GM23338 (cell line): ENCODE data around the gene PRKCD. TPM values are rescaled to one million over a fixed set of nuclear protein-coding genes. Genes with fewer than 3 reads are reported as not detected.
A peak's percentile ranks its signal among the peaks of the same experiment; 100 is the strongest.

Experiments
- ATAC-seq: fragments of 200-7000 bp; cut with Tn5 transposase; 3 replicates; pipeline ENCODE4 v1.9.1; 2020
- DNase-seq: peaks from one replicate; pipeline ENCODE4 v3.0.0-alpha.2; 2015; ENCODE audit warnings: low spot score
- H2AFZ ChIP-seq: fragments of 200-600 bp; sonication (generic); 2 replicates; pipeline ENCODE4 v1.8.0; 2016; ENCODE audit warnings: antibody characterized with exemption, mild to moderate bottlenecking, moderate library complexity
- H3F3A ChIP-seq: fragments of 200-600 bp; sonication (generic); replicated peaks from 2 replicates; pipeline ENCODE4 v1.8.0; 2017; ENCODE audit warnings: antibody characterized with exemption, mixed run types, low read depth
- H3K27ac ChIP-seq: fragments of 200-600 bp; sonication (generic); 2 replicates; pipeline ENCODE4 v1.6.1; 2016; ENCODE audit warnings: low read depth
- H3K27me3 ChIP-seq: fragments of 200-600 bp; sonication (generic); 2 replicates; pipeline ENCODE4 v1.8.0; 2016; ENCODE audit warnings: mild to moderate bottlenecking, mixed run types, moderate library complexity; ENCODE audit not compliant: insufficient read depth
- H3K36me3 ChIP-seq: fragments of 200-600 bp; sonication (generic); 2 replicates; pipeline ENCODE4 v1.8.0; 2016; ENCODE audit warnings: mild to moderate bottlenecking; ENCODE audit not compliant: insufficient read depth
- H3K4me1 ChIP-seq: fragments of 200-600 bp; sonication (generic); 2 replicates; pipeline ENCODE4 v1.8.0; 2016; ENCODE audit warnings: mild to moderate bottlenecking, moderate library complexity; ENCODE audit not compliant: insufficient read depth
- H3K4me2 ChIP-seq: fragments of 200-600 bp; sonication (generic); 2 replicates; pipeline ENCODE4 v1.7.1; 2017; ENCODE audit warnings: mixed run types
- H3K4me3 ChIP-seq: fragments of 200-600 bp; sonication (generic); 2 replicates; pipeline ENCODE4 v1.6.1; 2016; ENCODE audit warnings: mixed run types
- H3K79me2 ChIP-seq: fragments of 200-600 bp; sonication (generic); replicated peaks from 2 replicates; pipeline ENCODE4 v1.8.0; 2017; ENCODE audit warnings: mild to moderate bottlenecking; ENCODE audit not compliant: insufficient read depth
- H3K9me2 ChIP-seq: fragments of 200-600 bp; sonication (generic); 2 replicates; pipeline ENCODE4 v1.8.0; 2017; ENCODE audit not compliant: insufficient read depth
- H4K20me1 ChIP-seq: fragments of 200-600 bp; sonication (generic); replicated peaks from 2 replicates; pipeline ENCODE4 v1.8.0; 2017; ENCODE audit warnings: mild to moderate bottlenecking; ENCODE audit not compliant: insufficient read depth
- H3K27ac Mint-ChIP-seq: 2 replicates; pipeline ENCODE4 v1.8.0; 2020; ENCODE audit warnings: inconsistent platforms, mild to moderate bottlenecking, moderate library complexity, mixed read lengths
- H3K27me3 Mint-ChIP-seq: 3 replicates; pipeline ENCODE4 v1.8.0; 2022; ENCODE audit warnings: low read depth, mild to moderate bottlenecking, moderate library complexity, mixed read lengths, inconsistent platforms; ENCODE audit not compliant: insufficient read depth, poor library complexity
- H3K36me3 Mint-ChIP-seq: 3 replicates; pipeline ENCODE4 v1.8.0; 2021; ENCODE audit warnings: low read depth, mild to moderate bottlenecking, inconsistent platforms, moderate library complexity, mixed read lengths
- H3K4me1 Mint-ChIP-seq: 3 replicates; pipeline ENCODE4 v1.8.0; 2020; ENCODE audit warnings: mild to moderate bottlenecking, inconsistent platforms, mixed read lengths
- H3K4me3 Mint-ChIP-seq: 3 replicates; pipeline ENCODE4 v1.8.0; 2021; ENCODE audit warnings: moderate library complexity, mild to moderate bottlenecking, inconsistent platforms, mixed read lengths
- H3K9me3 Mint-ChIP-seq: 3 replicates; pipeline ENCODE4 v1.8.0; 2020; ENCODE audit warnings: moderate library complexity, mild to moderate bottlenecking, inconsistent platforms, mixed read lengths
- CREB1 ChIP-seq: fragments of 250-450 bp; sonication (Bioruptor Pico); IDR thresholded peaks from 2 replicates; pipeline ENCODE4 v1.5.0; 2020; ENCODE audit warnings: low read depth, mild to moderate bottlenecking, moderate library complexity
- CTCF ChIP-seq, 2 experiments: fragments of 200-600 bp in 1 of 2; sonication (generic) in 1 of 2; conservative IDR thresholded peaks; 2 replicates each; pipeline versions ENCODE4 v1.5.1 to v1.6.1; 2016 to 2017; ENCODE audit warnings: antibody characterized with exemption in 2 of 2, low read depth in 2 of 2, mild to moderate bottlenecking in 2 of 2, moderate library complexity in 1 of 2
- EZH2 ChIP-seq: fragments of 200-600 bp; sonication (generic); IDR thresholded peaks from one replicate; pipeline ENCODE4 v1.8.0; 2017; ENCODE audit warnings: antibody characterized with exemption, mild to moderate bottlenecking, low read depth; ENCODE audit not compliant: unreplicated experiment
- EZH2phosphoT487 ChIP-seq: fragments of 200-600 bp; sonication (generic); IDR thresholded peaks from one replicate; pipeline ENCODE4 v1.8.1; 2018; ENCODE audit warnings: antibody characterized with exemption; ENCODE audit not compliant: unreplicated experiment
- JUNB ChIP-seq: IDR thresholded peaks from one replicate; pipeline ENCODE4 v1.6.1; 2016; ENCODE audit warnings: antibody characterized with exemption; ENCODE audit not compliant: unreplicated experiment
- NANOG ChIP-seq: IDR thresholded peaks from 2 replicates; pipeline ENCODE4 v1.6.1; 2016; ENCODE audit warnings: antibody characterized with exemption, borderline replicate concordance
- POLR2AphosphoS5 ChIP-seq: IDR thresholded peaks from 2 replicates; pipeline ENCODE4 v1.6.1; 2016; ENCODE audit warnings: antibody characterized with exemption, low read depth
- REST ChIP-seq: IDR thresholded peaks from one replicate; pipeline ENCODE4 v1.6.1; 2018; ENCODE audit warnings: antibody characterized with exemption; ENCODE audit not compliant: unreplicated experiment
- STAT1 ChIP-seq: IDR thresholded peaks from one replicate; pipeline ENCODE4 v1.6.1; 2016; ENCODE audit warnings: antibody characterized with exemption; ENCODE audit not compliant: unreplicated experiment
- ZNF331 ChIP-seq: fragments of 250-450 bp; sonication (Bioruptor Pico); IDR thresholded peaks from 2 replicates; pipeline ENCODE4 v1.5.0; 2020; ENCODE audit warnings: low read depth, mild to moderate bottlenecking, moderate library complexity
- polyA plus RNA-seq: library from polyadenylated mRNA; unstranded; fragments of >200 nt; fragmentation: Nextera tagmentation; extraction: Ambion mirVana; gene quantifications from 2 replicates; pipeline ENCODE4 v1.2.1, GENCODE V29; 2016
- total RNA-seq: library from RNA; depleted of rRNA; stranded (reverse); fragments of >200 nt; shearing (Covaris generic); gene quantifications from 2 replicates; pipeline ENCODE4 v1.2.3, GENCODE V29; 2014

PRKCD gene
- total and polyA plus RNA-seq, 2 experiments from 2014 or later = 11.3 to 11.8 TPM

- Mint-ChIP-seq H3K4me1 (peaks cover 10% of the 10 kb centered on the region), H3K27me3 (peaks cover 47% of the 10 kb centered on the region), H3K27ac (no peak overlapping the region; the same call in 1 of the 2 replicates), H3K36me3 (peaks cover 76% of the 10 kb centered on the region), H3K4me3 (no peak overlapping the region), H3K9me3 (0 out of 3 replicates have a peak, but pooled peaks cover 3% of the 10 kb centered on the region)
- no peak overlapping the region for H3K4me2 ChIP-seq
- H3F3A ChIP-seq = peaks cover 80% of the 10 kb centered on the region
- ATAC-seq = no peak
- H3K27me3 ChIP-seq = no peaks in the 10 kb centered on the region
- H3K79me2 ChIP-seq = no peaks in the 10 kb centered on the region
- DNase-seq = no peak
- no peak overlapping the region for H2AFZ ChIP-seq
- H3K36me3 ChIP-seq = peaks cover 41% of the 10 kb centered on the region
- H3K4me3 ChIP-seq = no peak overlapping the region
- no peaks in the 10 kb centered on the region for H3K9me2 ChIP-seq
- H3K27ac ChIP-seq = 0 out of 2 replicates have a peak overlapping the region, but pooled peaks have one; percentile 45
- no peak for TF ChIP-seq CREB1 (CRISPR knock-in tag)
- no peaks in the 10 kb centered on the region for H3K4me1 ChIP-seq
- H4K20me1 ChIP-seq = peaks cover 37% of the 10 kb centered on the region
Measured at GRCh38 chr3:53224026-53224425, 63.0 kb downstream of the PRKCD start.

- Histone ChIP-seq H2AFZ (no peak overlapping the region), H3K79me2 (no peaks in the 10 kb centered on the region), H3K4me3 (no peak overlapping the region), H3K4me1 (no peaks in the 10 kb centered on the region), H3K4me2 (no peak overlapping the region), H3F3A (peaks cover 83% of the 10 kb centered on the region), H3K9me2 (no peaks in the 10 kb centered on the region), H3K27me3 (no peaks in the 10 kb centered on the region), H3K27ac (peak overlapping the region; percentile 45; the same call in 1 of the 2 replicates), H3K36me3 (peaks cover 43% of the 10 kb centered on the region), H4K20me1 (peaks cover 43% of the 10 kb centered on the region)
- H3K4me3 Mint-ChIP-seq = no peak overlapping the region
- H3K9me3 Mint-ChIP-seq = 0 out of 3 replicates have a peak, but pooled peaks cover 3% of the 10 kb centered on the region
- H3K4me1 Mint-ChIP-seq = peaks cover 10% of the 10 kb centered on the region
- peaks cover 81% of the 10 kb centered on the region for H3K36me3 Mint-ChIP-seq
- no peak overlapping the region for H3K27ac Mint-ChIP-seq
- H3K27me3 Mint-ChIP-seq = peaks cover 44% of the 10 kb centered on the region
- ATAC-seq = no peak
- DNase-seq = no peak
- TF ChIP-seq EZH2 (no peak), ZNF331 (CRISPR knock-in tag) (no peak), JUNB (no peak)
Measured at GRCh38 chr3:53224536-53224935, 63.5 kb downstream of the PRKCD start.

- 0 out of 3 replicates have a peak, but pooled peaks cover 3% of the 10 kb centered on the region for H3K9me3 Mint-ChIP-seq
- H3K4me3 Mint-ChIP-seq = no peak overlapping the region
- no peak for TF ChIP-seq NANOG
- TF ChIP-seq STAT1 = no peak
- TF ChIP-seq POLR2AphosphoS5 = no peak
- TF ChIP-seq CTCF (conservative IDR thresholded peaks at IDR 0.05; ENCODE audit: low read depth in 2 of 2) = no peak
- TF ChIP-seq EZH2 = no peak
- no peak for TF ChIP-seq CREB1 (CRISPR knock-in tag)
- no peak for TF ChIP-seq EZH2phosphoT487
- TF ChIP-seq REST = no peak
Measured at GRCh38 chr3:53225181-53225580, 64.2 kb downstream of the PRKCD start.

More at GRCh38 chr3:53225181-53225580, 64.2 kb downstream of the PRKCD start:
- no peaks in the 10 kb centered on the region for H3K79me2 ChIP-seq
- peaks cover 43% of the 10 kb centered on the region for H4K20me1 ChIP-seq
- no peak for ATAC-seq
- no peaks in the 10 kb centered on the region for H3K9me2 ChIP-seq
- no peak overlapping the region for H2AFZ ChIP-seq
- peaks cover 10% of the 10 kb centered on the region for H3K4me1 Mint-ChIP-seq
- no peak overlapping the region for H3K4me2 ChIP-seq
- H3K36me3 ChIP-seq = peaks cover 46% of the 10 kb centered on the region
- no peaks in the 10 kb centered on the region for H3K27me3 ChIP-seq
- H3K27me3 Mint-ChIP-seq = peaks cover 40% of the 10 kb centered on the region
- no peak overlapping the region for H3K27ac ChIP-seq
- H3K4me3 ChIP-seq = no peak overlapping the region
- DNase-seq = no peak
- no peaks in the 10 kb centered on the region for H3K4me1 ChIP-seq
- peaks cover 89% of the 10 kb centered on the region for H3F3A ChIP-seq
- H3K27ac Mint-ChIP-seq = no peak overlapping the region
- H3K36me3 Mint-ChIP-seq = peaks cover 87% of the 10 kb centered on the region
